Lung (tissue), 12 donors: ENCODE data around the gene ADCY2. TPM values are rescaled to one million over a fixed set of nuclear protein-coding genes. Genes with fewer than 3 reads are reported as not detected.

Source experiments
- ATAC-seq: fragments of 200-7000 bp; cut with Tn5 transposase; one replicate; pipeline ENCODE4 v1.9.1; 2020; ENCODE audit warnings: moderate number of reproducible peaks; ENCODE audit not compliant: insufficient read depth, low FRiP score
- DNase-seq, 3 donors: peaks; one replicate each; pipeline ENCODE4 v3.0.0-alpha.2; 2013 to 2017
- H3K27ac ChIP-seq, 2 donors: one replicate each; pipeline ENCODE4 v1.5.1; 2013; ENCODE audit warnings: mild to moderate bottlenecking in 2 of 2, moderate library complexity in 2 of 2, control low read depth in 1 of 2, inconsistent platforms in 1 of 2, low read depth in 1 of 2, low read length in 1 of 2
- H3K27me3 ChIP-seq, 3 donors: one replicate each; pipeline ENCODE4 v1.5.1; 2013; ENCODE audit warnings: low read length in 2 of 3; ENCODE audit not compliant: control insufficient read depth in 3 of 3, insufficient read depth in 3 of 3
- H3K36me3 ChIP-seq, 4 donors: one replicate each; pipeline ENCODE4 v1.5.1; 2013; ENCODE audit warnings: low read length in 4 of 4, mild to moderate bottlenecking in 1 of 4, moderate library complexity in 1 of 4; ENCODE audit not compliant: control insufficient read depth in 4 of 4, insufficient read depth in 4 of 4
- H3K4me1 ChIP-seq, 5 donors: one replicate each; pipeline ENCODE4 v1.5.1; 2013; ENCODE audit warnings: low read length in 5 of 5, mild to moderate bottlenecking in 2 of 5, moderate library complexity in 1 of 5; ENCODE audit not compliant: control insufficient read depth in 5 of 5, insufficient read depth in 5 of 5
- H3K4me3 ChIP-seq: one replicate; pipeline ENCODE4 v1.5.1; 2013; ENCODE audit warnings: mild to moderate bottlenecking, control low read depth, moderate library complexity
- H3K9ac ChIP-seq, 2 donors: one replicate each; pipeline ENCODE4 v1.5.1; 2013; ENCODE audit warnings: low read length in 2 of 2, control low read depth in 1 of 2; ENCODE audit not compliant: insufficient read depth in 1 of 2
- H3K9me3 ChIP-seq, 4 donors: one replicate each; pipeline ENCODE4 v1.5.1; 2013; ENCODE audit warnings: low read length in 3 of 4, mild to moderate bottlenecking in 1 of 4, moderate library complexity in 1 of 4; ENCODE audit not compliant: control insufficient read depth in 4 of 4, insufficient read depth in 3 of 4
- WGBS, 2 donors: extraction: QIAGEN DNeasy Blood & Tissue Kit; methylation state at CpG; one replicate each; pipeline ENCODE4 v1.1.7; 2013; 5-methylcytosine and 5-hydroxymethylcytosine counted together
- polyA plus RNA-seq, 2 donors: library from polyadenylated mRNA; stranded (reverse); fragments of 200-250 nt; gene quantifications; one replicate each; pipeline ENCODE4 v1.2.1, GENCODE V29; 2013
- total RNA-seq, 2 donors: library from RNA; depleted of rRNA in 1 of 2; stranded (reverse); fragments of >200 nt in 1 of 2; gene quantifications; one replicate each; pipeline ENCODE4 v1.2.1, GENCODE V29; 2014 to 2021
- TF ChIP-seq, protein P1 (sequence below): IDR thresholded peaks from 2 replicates; pipeline ENCODE4 v1.5.1; 2012; ENCODE audit warnings: mild to moderate bottlenecking; ENCODE audit errors: control extremely low read depth, extremely low read depth
- donor health status: control.
- donor health status: control.
- donor health status: Bipolar disorder and iron deficiency.
- donor health status: healthy.
- donor health status: DM: yes; HTN: yes; CAD: no.

The ADCY2 gene
- total and polyA plus RNA-seq, 4 donors = 0.10 to 3.5 (median 0.84) TPM

- TF ChIP-seq, protein P1, sequence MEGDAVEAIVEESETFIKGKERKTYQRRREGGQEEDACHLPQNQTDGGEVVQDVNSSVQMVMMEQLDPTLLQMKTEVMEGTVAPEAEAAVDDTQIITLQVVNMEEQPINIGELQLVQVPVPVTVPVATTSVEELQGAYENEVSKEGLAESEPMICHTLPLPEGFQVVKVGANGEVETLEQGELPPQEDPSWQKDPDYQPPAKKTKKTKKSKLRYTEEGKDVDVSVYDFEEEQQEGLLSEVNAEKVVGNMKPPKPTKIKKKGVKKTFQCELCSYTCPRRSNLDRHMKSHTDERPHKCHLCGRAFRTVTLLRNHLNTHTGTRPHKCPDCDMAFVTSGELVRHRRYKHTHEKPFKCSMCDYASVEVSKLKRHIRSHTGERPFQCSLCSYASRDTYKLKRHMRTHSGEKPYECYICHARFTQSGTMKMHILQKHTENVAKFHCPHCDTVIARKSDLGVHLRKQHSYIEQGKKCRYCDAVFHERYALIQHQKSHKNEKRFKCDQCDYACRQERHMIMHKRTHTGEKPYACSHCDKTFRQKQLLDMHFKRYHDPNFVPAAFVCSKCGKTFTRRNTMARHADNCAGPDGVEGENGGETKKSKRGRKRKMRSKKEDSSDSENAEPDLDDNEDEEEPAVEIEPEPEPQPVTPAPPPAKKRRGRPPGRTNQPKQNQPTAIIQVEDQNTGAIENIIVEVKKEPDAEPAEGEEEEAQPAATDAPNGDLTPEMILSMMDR = no peak
- H3K27me3 ChIP-seq = no peaks in the 10 kb centered on the region
- no peaks in the 10 kb centered on the region for H3K36me3 ChIP-seq
- ATAC-seq (no peak), DNase-seq (peak in 1 of 3 donors; percentile 40)
- 61 to 77% methylated on average over 10 of the region's 10 CpGs for WGBS, 2 donors
- H3K9ac ChIP-seq = no peak overlapping the region
- peaks cover 0 to 4% (median 0%) of the 10 kb centered on the region in 5 donors for H3K4me1 ChIP-seq
- peaks cover 0 to 2% (median 0%) of the 10 kb centered on the region in 4 donors for H3K9me3 ChIP-seq
- H3K27ac ChIP-seq = no peak overlapping the region
- no peak overlapping the region for H3K4me3 ChIP-seq
Measured at GRCh38 chr5:7412409-7412808, 16.5 kb downstream of the ADCY2 start.

DNA sequence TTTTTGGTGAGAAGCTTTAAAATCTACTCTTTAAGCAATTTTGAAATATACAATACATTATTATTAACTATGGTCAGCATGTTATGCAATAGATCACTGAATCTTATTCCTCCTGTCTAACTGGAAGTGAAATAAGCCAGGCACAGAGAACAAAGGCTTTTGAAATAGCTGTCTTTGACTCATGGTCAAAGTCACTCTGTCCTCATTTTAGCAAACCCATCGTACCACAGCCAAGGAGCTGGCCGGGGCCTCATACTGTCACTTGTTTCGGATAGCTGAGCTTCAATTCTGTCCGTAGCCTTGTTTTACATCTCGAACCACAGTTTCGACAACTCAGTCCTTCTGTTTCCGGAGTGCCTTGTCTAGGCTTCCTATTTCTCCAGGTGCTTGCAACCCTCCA, 19.2 kb downstream of the ADCY2 start:
- TF ChIP-seq, protein P1 = no peak
- WGBS, 2 donors = 87 to 88% methylated on average over 7 of the region's 7 CpGs

GRCh38 chr5:7415587-7416535, 19.9 kb downstream of the ADCY2 start:
- no peak for ATAC-seq

More for the DNA sequence above, 19.2 kb downstream of the ADCY2 start:
- H3K9me3 ChIP-seq = no peaks in the 10 kb centered on the region
- peaks cover 0 to 4% (median 0%) of the 10 kb centered on the region in 5 donors for H3K4me1 ChIP-seq
- H3K27me3 ChIP-seq = peaks cover 0 to 4% (median 0%) of the 10 kb centered on the region in 3 donors
- ATAC-seq (no peak), DNase-seq (no peak)
- no peak overlapping the region for H3K27ac ChIP-seq
- H3K4me3 ChIP-seq = no peak overlapping the region
- H3K36me3 ChIP-seq = no peaks in the 10 kb centered on the region
- no peak overlapping the region for H3K9ac ChIP-seq

More at GRCh38 chr5:7415587-7416535, 19.9 kb downstream of the ADCY2 start:
- 91 to 92% methylated on average over 10 of the region's 10 CpGs for WGBS, 2 donors
- Histone ChIP-seq H3K9me3 (no peaks in the 10 kb centered on the region), H3K9ac (no peak overlapping the region), H3K27ac (no peak overlapping the region), H3K4me1 (peaks cover 0 to 4% (median 0%) of the 10 kb centered on the region in 5 donors), H3K27me3 (peaks cover 0 to 4% (median 0%) of the 10 kb centered on the region in 3 donors), H3K4me3 (no peak overlapping the region), H3K36me3 (no peaks in the 10 kb centered on the region)
- no peak for DNase-seq
- TF ChIP-seq, protein P1 = no peak
